CD4-positive, alpha-beta T cell treated with Interleukin-12 subunit alpha and Interleukin-12 subunit beta, for 1 hour (primary cell): Measurements from ENCODE around the gene HOXD8.

ENCODE experiments used
- DNase-seq: peaks from one replicate; pipeline ENCODE4 v3.0.0-alpha.2; 2020

Gene HOXD8

GRCh38 chr2:176091329-176092258 lies 37.9 kb upstream of the HOXD8 start:
- DNase-seq = no peak

DNA sequence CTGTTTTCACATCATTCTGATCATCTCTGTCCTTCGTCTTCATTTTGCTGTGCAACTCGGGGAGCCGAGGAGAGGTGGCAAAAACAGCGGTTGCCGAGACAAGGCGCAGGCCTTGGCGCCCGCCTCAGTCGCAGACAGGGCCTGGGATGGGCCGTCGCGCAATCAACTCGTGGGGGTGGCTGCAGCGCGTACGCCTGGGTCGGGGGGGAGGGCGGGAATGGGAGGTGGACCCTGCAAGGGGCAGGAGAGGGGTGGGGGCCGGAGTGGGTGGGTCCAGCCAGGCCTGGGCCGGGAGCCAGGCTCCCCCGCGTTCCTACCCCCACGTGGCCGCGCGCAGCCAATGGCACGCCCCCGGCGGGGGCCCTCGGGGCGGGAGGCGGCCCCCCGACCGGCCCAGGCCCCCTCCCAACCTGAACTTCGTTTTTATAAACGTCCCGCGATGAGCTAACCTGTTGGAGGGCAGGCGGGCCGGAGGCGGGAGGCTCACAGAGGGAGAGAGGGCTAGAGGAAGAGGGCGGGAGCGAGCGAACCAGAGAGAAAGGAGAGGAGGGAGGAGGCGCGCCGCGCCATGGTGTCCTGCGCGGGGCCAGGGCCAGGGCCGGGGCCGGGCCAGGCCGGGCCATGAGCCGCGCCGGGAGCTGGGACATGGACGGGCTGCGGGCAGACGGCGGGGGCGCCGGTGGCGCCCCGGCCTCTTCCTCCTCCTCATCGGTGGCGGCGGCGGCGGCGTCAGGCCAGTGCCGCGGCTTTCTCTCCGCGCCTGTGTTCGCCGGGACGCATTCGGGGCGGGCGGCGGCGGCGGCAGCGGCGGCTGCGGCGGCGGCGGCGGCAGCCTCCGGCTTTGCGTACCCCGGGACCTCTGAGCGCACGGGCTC lies 37.0 kb upstream of the HOXD8 start, which contains the start of gene HOXD13:
Gene HOXD13, plus strand, starts transcription at position 452 of the 875 bp plus-strand sequence. Its CDS starts 170 bp downstream, at position 622.
- DNase-seq = no peak

- DNase-seq = no peak
Observed at GRCh38 chr2:176093145-176093897, 36.2 kb upstream of the HOXD8 start.

GRCh38 chr2:176093898-176094249 lies 35.6 kb upstream of the HOXD8 start:
- no peak for DNase-seq

- DNase-seq = no peak
Observed at GRCh38 chr2:176094349-176094748, 35.2 kb upstream of the HOXD8 start.

- no peak for DNase-seq
Observed at GRCh38 chr2:176095421-176095820, 34.1 kb upstream of the HOXD8 start.

DNA sequence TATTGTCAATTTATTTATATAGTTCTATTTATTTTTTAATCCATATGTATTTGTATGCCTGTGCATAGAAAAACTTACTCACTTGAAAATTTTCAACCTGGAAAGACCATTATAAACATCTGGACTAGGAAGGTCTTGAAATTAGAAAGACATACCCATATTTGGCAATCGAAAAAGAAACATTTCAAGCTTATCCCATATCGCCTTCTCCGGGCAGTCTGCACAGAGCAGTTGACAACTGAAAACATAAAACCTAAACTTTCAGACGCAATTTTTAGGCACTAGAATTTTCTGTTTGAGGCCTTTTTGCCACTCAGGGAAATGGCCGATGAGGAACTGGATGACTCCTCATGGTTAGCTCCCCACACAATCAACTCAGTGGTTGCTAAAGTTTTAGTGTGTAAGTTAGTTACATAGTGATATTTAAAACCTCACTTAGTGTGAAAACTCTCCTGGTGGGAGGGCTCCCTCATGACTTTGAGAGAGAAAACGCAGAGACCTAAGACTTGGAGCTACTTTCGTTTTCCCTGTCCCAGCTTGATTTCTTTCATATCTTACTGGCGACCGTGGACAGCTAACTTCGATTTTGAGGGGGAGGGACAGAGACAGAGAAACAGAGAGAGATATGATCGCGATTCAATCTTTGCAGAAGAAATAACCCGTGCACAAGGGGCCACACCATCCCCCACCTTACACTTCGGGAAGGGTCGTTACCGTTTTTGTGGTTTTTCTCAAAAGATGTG lies 33.1 kb upstream of the HOXD8 start:
- no peak for DNase-seq

DNA sequence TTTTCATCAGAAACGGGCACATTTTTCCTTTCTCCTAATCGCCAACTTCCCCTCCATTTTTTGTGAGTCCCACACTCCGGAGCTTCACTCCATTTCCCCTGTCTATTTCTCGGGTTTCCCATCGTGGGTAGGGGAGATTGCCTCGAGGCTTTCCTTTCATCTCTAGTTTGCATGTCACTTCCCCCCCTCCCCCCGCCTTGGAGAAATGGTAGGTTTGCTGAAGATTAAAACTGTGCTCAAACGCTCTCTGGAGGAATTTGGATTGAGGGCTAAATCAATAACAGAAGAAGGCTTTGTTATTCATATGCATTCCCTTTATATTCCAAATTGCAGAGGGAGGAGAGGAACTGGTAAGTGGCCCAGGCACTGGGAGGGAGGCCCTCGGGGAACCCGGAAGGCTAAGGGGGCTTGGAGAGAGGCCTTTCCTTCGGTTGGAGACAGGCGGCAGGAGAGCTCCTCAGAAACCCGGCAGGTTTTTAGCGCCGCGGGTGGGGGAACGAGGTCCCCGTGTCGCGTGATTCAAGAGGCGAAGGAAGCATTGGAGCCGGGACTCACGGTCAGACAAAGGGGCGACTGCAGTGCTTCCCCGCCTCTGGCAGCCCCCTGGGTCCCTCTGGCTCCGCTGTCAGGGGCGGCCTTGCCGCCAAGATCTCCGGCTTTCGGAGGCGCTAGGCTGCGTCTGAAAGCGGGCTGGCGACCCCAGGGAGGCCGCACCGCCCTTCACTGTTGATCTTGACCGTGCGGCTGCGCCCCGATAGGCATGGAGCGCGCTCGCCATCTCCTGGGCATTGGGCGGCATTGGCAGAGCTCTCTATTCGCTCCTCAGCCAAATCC lies 32.3 kb upstream of the HOXD8 start:
- peak; percentile 62 for DNase-seq

GRCh38 chr2:176097820-176098365 lies 31.6 kb upstream of the HOXD8 start:
- no peak for DNase-seq

DNA sequence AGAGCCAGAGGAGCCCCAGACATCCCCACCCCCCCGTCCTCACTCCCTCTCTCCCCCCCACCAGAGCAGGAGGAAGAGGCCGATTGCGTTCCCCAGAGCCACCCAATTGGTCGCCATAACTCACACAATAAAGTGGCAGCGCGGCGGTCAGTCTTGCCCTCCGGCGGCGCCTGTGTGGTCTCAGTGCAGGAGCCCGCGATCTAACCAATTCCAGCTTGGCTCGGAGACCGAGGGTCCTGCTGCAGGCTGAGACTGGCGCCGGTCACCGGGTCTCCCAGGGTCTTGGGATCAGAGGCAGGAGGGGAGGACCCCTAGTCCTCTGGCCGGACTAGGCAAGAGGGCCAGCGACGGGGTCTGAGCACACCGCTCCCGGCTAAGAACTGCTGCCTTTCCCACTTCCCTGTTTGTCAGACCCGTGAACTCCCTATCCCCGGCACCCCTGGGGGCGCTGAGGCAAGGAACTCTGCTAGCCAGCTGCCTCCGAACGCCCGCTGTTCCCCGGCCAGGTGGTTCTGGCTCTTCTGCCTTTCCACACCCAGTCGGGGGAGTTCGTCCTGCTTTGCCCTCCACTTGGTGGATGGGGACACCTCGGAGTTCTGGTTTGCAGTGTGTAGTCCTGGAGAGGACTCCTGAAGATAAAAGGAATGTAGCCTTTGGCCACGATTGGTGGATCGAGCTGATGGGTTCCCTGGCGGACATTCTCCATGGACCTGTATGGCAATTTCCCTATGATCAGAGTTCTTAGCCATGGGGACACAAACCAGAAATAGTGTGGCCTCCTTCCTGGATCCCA lies 30.9 kb upstream of the HOXD8 start:
- no peak for DNase-seq

GRCh38 chr2:176099159-176099727 lies 30.3 kb upstream of the HOXD8 start:
- DNase-seq = no peak

DNA sequence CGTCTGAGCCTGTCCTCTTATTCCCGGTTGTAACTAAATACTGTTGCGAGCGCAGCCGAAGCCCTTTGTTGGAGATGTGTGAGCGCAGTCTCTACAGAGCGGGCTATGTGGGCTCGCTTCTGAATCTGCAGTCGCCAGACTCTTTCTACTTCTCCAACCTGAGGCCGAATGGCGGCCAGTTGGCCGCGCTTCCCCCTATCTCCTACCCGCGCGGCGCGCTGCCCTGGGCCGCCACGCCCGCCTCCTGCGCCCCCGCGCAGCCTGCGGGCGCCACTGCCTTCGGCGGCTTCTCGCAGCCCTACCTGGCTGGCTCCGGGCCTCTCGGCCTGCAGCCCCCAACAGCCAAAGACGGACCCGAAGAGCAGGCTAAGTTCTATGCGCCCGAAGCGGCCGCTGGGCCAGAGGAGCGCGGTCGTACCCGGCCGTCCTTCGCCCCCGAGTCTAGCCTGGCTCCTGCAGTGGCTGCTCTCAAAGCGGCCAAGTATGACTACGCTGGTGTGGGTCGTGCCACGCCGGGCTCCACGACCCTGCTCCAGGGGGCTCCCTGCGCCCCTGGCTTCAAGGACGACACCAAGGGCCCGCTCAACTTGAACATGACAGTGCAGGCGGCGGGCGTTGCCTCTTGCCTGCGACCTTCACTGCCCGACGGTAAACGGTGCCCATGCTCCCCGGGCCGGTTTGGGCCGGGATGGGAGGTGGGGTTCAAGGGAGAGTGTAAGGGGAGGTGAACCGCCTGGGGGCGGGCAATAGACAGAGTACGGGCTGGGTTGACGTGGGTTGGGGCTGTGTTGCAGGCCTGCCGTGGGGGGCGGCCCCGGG lies 29.6 kb upstream of the HOXD8 start, which contains the start of gene HOXD12:
Gene HOXD12, plus strand, starts transcription at position 68 of the 819 bp plus-strand sequence. Its CDS starts 7 bp downstream, at position 75.
- no peak for DNase-seq

DNA sequence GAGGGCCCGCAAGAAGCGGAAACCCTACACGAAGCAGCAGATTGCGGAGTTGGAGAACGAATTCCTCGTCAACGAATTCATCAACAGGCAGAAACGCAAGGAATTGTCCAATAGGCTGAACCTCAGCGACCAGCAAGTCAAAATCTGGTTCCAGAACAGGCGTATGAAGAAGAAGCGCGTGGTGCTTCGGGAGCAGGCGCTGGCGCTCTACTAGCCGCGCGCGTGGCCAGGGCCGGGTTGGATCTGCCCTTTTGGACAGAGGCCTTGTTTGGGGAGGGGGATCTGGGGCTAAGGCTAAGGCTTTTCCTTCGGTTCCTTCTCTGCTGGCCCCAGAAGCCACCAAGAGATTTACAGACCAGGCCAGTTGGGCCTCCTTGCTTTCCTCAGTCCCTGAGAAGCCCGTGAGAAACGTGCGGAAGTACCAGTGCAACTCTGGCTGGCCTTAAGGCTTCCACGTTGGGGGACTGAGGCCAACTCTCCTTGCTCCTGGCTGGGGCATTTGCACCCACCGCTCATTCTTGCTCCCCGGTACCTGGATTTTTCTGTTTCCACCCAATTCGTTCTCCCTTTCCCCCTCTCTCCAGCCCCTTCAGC lies 28.9 kb upstream of the HOXD8 start:
- no peak for DNase-seq

GRCh38 chr2:176101216-176101830 lies 28.2 kb upstream of the HOXD8 start:
- DNase-seq = no peak

GRCh38 chr2:176101842-176102241 lies 27.7 kb upstream of the HOXD8 start:
- DNase-seq = no peak

DNA sequence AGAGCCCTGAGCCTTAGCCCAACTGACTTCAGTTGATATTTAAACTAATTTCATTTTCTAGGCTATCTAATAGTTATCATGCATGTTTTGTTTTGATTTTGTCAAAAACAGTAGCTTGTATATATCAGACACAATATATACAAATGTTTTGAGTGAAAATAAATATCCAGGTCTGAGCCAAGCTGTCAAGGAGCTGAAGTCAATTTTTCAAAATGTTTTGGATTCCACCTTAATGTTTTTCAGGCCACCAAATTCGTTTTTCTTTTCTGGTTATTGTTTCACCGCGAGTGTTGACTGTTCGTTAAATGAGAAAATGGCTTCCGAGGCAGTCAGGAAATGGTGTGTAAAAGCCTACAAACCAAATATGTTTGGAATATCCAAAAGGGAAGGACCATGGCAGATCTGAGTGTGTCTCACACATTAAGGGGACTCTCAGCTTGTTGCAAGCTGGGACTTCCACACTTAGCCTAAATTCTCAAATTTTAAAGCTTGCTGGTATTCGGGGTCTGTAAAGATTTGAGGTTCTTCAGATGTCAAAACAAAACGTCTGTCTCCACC lies 27.1 kb upstream of the HOXD8 start:
- no peak for DNase-seq

GRCh38 chr2:176103194-176103593 lies 26.3 kb upstream of the HOXD8 start:
- no peak for DNase-seq
